ENCODE data around the gene CD164. TPM values are rescaled to one million over a fixed set of nuclear protein-coding genes. Genes with fewer than 3 reads are reported as not detected.

CD164 gene
- total RNA-seq, 1 experiment from 2014 or later: 95.6 TPM

DNA sequence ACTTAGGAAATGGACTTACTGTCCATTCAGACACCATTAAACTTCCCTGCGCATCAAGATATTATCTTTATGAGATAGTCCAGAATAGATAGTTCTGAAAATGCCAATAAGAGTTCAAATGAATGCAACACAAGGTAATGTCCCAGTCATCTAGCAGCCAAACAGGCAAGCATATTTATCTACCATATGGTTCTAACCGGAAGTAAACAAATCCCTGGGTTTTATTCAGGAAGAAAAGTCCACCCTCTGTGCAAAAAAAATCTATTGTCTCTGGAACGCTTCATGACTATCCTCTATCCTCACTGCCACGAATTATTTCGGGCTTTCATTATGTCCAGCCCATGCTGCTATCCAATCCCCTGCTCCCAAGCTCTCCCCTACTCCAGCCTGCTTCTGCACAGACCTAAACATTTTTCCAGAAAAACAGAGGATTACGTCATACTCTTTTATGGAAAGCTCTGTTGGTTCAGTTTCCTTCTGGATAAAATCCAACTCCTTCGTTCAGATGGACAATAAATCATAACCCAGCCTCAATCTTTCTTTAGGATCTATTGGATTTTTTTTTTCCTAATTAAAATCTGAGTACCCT lies 46.7 kb upstream of the CD164 start:
- H3K27ac ChIP-seq (ENCODE audit: low read length): no peak overlapping the region
- H3K9ac ChIP-seq (ENCODE audit: low read length): no peak overlapping the region
- intact Hi-C loops (cut with micrococcal nuclease): no loop called here
- peak overlapping the region; percentile 43; the same call in 1 of the 2 replicates for H3K4me2 ChIP-seq (ENCODE audit: low read length)
- no TSS peak for BruUV-seq (replicated peaks)
- H3K27me3 ChIP-seq (ENCODE audit: low read length): no peaks in the 10 kb centered on the region
- H3K79me2 ChIP-seq (ENCODE audit: low read length): no peaks in the 10 kb centered on the region
- ChIA-PET POLR2A (ENCODE audit: unreplicated experiment) (interaction anchor here (0.7 to 1.0 kb wide), 2 partner anchors 12 to 47 kb away, joined by 3 to 6 read pairs; partner anchors contain the start of gene SMPD2), CTCF (no interaction called here)
- peak overlapping the region; percentile 9; the same call in 1 of the 2 replicates for H2AFZ ChIP-seq (ENCODE audit: low read length)
- peak; percentile 66 for ATAC-seq
- H3K4me3 ChIP-seq (ENCODE audit: low read length): peak overlapping the region; percentile 22; the same call in 1 of the 2 replicates
- H3K9me2 ChIP-seq (replicated peaks; ENCODE audit: low read length): no peaks in the 10 kb centered on the region
- no peak for TF ChIP-seq EZH2phosphoT487 (IDR thresholded peaks at IDR 0.05; ENCODE audit: borderline replicate concordance, low read length)
- TF ChIP-seq, protein P1, sequence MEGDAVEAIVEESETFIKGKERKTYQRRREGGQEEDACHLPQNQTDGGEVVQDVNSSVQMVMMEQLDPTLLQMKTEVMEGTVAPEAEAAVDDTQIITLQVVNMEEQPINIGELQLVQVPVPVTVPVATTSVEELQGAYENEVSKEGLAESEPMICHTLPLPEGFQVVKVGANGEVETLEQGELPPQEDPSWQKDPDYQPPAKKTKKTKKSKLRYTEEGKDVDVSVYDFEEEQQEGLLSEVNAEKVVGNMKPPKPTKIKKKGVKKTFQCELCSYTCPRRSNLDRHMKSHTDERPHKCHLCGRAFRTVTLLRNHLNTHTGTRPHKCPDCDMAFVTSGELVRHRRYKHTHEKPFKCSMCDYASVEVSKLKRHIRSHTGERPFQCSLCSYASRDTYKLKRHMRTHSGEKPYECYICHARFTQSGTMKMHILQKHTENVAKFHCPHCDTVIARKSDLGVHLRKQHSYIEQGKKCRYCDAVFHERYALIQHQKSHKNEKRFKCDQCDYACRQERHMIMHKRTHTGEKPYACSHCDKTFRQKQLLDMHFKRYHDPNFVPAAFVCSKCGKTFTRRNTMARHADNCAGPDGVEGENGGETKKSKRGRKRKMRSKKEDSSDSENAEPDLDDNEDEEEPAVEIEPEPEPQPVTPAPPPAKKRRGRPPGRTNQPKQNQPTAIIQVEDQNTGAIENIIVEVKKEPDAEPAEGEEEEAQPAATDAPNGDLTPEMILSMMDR (conservative IDR thresholded peaks at IDR 0.05; ENCODE audit: low read depth, low read length): no peak
- TF ChIP-seq EZH2 (IDR thresholded peaks at IDR 0.05; ENCODE audit: low read length, unreplicated experiment): no peak
- H3F3A ChIP-seq (ENCODE audit: low read length, unreplicated experiment): no peaks in the 10 kb centered on the region
- peaks cover 23% of the 10 kb centered on the region for H3K4me1 ChIP-seq (ENCODE audit: insufficient read depth, low read length)
- DNase-seq: peak; percentile 32
- no peaks in the 10 kb centered on the region for H3K9me3 ChIP-seq (ENCODE audit: low read length)
- H3K36me3 ChIP-seq (ENCODE audit: low read depth, low read length): no peaks in the 10 kb centered on the region
- H4K20me1 ChIP-seq (ENCODE audit: low read length): no peaks in the 10 kb centered on the region

- ATAC-seq: no peak
- peaks cover 37% of the 10 kb centered on the region for H3K4me1 ChIP-seq (ENCODE audit: insufficient read depth, low read length)
- CTCF ChIA-PET: no interaction called here
Observed at GRCh38 chr6:109424946-109425345, 42.7 kb upstream of the CD164 start.

More at GRCh38 chr6:109424946-109425345, 42.7 kb upstream of the CD164 start:
- intact Hi-C loops (cut with micrococcal nuclease): no loop called here
- H2AFZ ChIP-seq (ENCODE audit: low read length): no peak overlapping the region
- no peak for DNase-seq
- no peak overlapping the region for H3K4me3 ChIP-seq (ENCODE audit: low read length)
- TF ChIP-seq EZH2phosphoT487 (IDR thresholded peaks at IDR 0.05; ENCODE audit: borderline replicate concordance, low read length) (no peak), EZH2 (IDR thresholded peaks at IDR 0.05; ENCODE audit: low read length, unreplicated experiment) (no peak)
- TF ChIP-seq, protein P1 (conservative IDR thresholded peaks at IDR 0.05; ENCODE audit: low read depth, low read length): no peak
- no peaks in the 10 kb centered on the region for H3F3A ChIP-seq (ENCODE audit: low read length, unreplicated experiment)
- H3K9me3 ChIP-seq (ENCODE audit: low read length): no peaks in the 10 kb centered on the region
- H3K4me2 ChIP-seq (ENCODE audit: low read length): peak overlapping the region; percentile 21
- BruUV-seq (replicated peaks): no TSS peak
- no peaks in the 10 kb centered on the region for H3K9me2 ChIP-seq (replicated peaks; ENCODE audit: low read length)
- no peaks in the 10 kb centered on the region for H3K36me3 ChIP-seq (ENCODE audit: low read depth, low read length)
- no peaks in the 10 kb centered on the region for H4K20me1 ChIP-seq (ENCODE audit: low read length)
- no peak overlapping the region for H3K9ac ChIP-seq (ENCODE audit: low read length)
- H3K79me2 ChIP-seq (ENCODE audit: low read length): no peaks in the 10 kb centered on the region
- no peaks in the 10 kb centered on the region for H3K27me3 ChIP-seq (ENCODE audit: low read length)
- POLR2A ChIA-PET (ENCODE audit: unreplicated experiment): interaction anchor here (0.6 kb wide), 1 partner anchor 14 kb away, joined by 3 read pairs; no protein-coding TSS in a partner anchor
- H3K27ac ChIP-seq (ENCODE audit: low read length): peak overlapping the region; percentile 62

All from PC-3 (cell line).